ENCODE results near the gene HOGA1.
"Not testable (repeated sequence)": the region's sequence is repeated elsewhere in the genome, so short reads cannot be mapped to it uniquely, and the experiment has no call there.

HOGA1 gene

GRCh38 chr10:97611473-97611872, 27.3 kb downstream of the HOGA1 start:
- DNase-seq (ENCODE audit: low spot score) = no peak

GRCh38 chr10:97612386-97612785, 28.2 kb downstream of the HOGA1 start:
- no peak for DNase-seq (ENCODE audit: low spot score)

GRCh38 chr10:97618285-97618684, 34.1 kb downstream of the HOGA1 start:
- no peak for DNase-seq (ENCODE audit: low spot score)

GRCh38 chr10:97618733-97619132, 34.5 kb downstream of the HOGA1 start:
- DNase-seq (ENCODE audit: low spot score) = no peak

GRCh38 chr10:97623277-97623676, 39.1 kb downstream of the HOGA1 start:
- no peak for DNase-seq (ENCODE audit: low spot score)

- DNase-seq (ENCODE audit: low spot score) = no peak
These were observed 43.5 kb downstream of the HOGA1 start for GRCh38 chr10:97627731-97628130.

GRCh38 chr10:97628228-97628627, 44.0 kb downstream of the HOGA1 start:
- DNase-seq (ENCODE audit: low spot score) = no peak

- DNase-seq (ENCODE audit: low spot score) = no peak
These were observed 45.1 kb downstream of the HOGA1 start for GRCh38 chr10:97629289-97629688.

- DNase-seq (ENCODE audit: low spot score) = no peak
These were observed 46.9 kb downstream of the HOGA1 start for GRCh38 chr10:97631098-97631497.

GRCh38 chr10:97632949-97633884, 49.0 kb downstream of the HOGA1 start, which contains the start of gene MORN4:
MORN4 (minus strand) TSS chr10:97633500; CDS start chr10:97619653, 13,847 bp downstream.
- peak; percentile 90 for DNase-seq (ENCODE audit: low spot score)

- no peak for DNase-seq (ENCODE audit: low spot score)
These were observed 49.7 kb downstream of the HOGA1 start for GRCh38 chr10:97633921-97634320.

- DNase-seq (ENCODE audit: low spot score) = no peak
These were observed 51.4 kb downstream of the HOGA1 start for GRCh38 chr10:97635577-97635976.

- DNase-seq (ENCODE audit: low spot score) = not testable (repeated sequence)
These were observed 54.9 kb downstream of the HOGA1 start for GRCh38 chr10:97639090-97639489.

GRCh38 chr10:97640174-97640867, 56.1 kb downstream of the HOGA1 start, which contains the start of gene PI4K2A:
PI4K2A (plus strand) TSS chr10:97640671; CDS start chr10:97640743, 72 bp downstream.
- peak; percentile 92 for DNase-seq (ENCODE audit: low spot score)

GRCh38 chr10:97640868-97641811, 57.0 kb downstream of the HOGA1 start:
- no peak for DNase-seq (ENCODE audit: low spot score)

GRCh38 chr10:97642471-97643159, 58.4 kb downstream of the HOGA1 start:
- not testable (repeated sequence) for DNase-seq (ENCODE audit: low spot score)

GRCh38 chr10:97643441-97643985, 59.3 kb downstream of the HOGA1 start:
- DNase-seq (ENCODE audit: low spot score) = no peak

- no peak for DNase-seq (ENCODE audit: low spot score)
These were observed 60.7 kb downstream of the HOGA1 start for GRCh38 chr10:97644936-97645335.

- DNase-seq (ENCODE audit: low spot score) = no peak
These were observed 63.4 kb downstream of the HOGA1 start for GRCh38 chr10:97647556-97647955.

- no peak for DNase-seq (ENCODE audit: low spot score)
These were observed 64.6 kb downstream of the HOGA1 start for GRCh38 chr10:97648562-97649404.
